Endothelial cell of umbilical vein (primary cell): ENCODE measurements around the gene GRM8. TPM values are rescaled to one million over a fixed set of nuclear protein-coding genes. Genes with fewer than 3 reads are reported as not detected.

Source experiments
- BruUV-seq: library from RNA; stranded (reverse); fragments of 400-500 nt; replicated peaks from 2 replicates; lab custom pipeline; 2021; lab: Mats Ljungman, UMichigan
- CTCF ChIA-PET: fragments of 300-600, 350-600 bp; sonication (Branson Sonifier 250); formaldehyde crosslinking; loops from one replicate; lab custom pipeline; 2021; ENCODE audit warnings: antibody characterized with exemption, inconsistent platforms; lab: Charles Lee
- POLR2A ChIA-PET: fragments of 300-600, 350-600 bp; sonication (Branson Sonifier 250); formaldehyde crosslinking; loops from one replicate; lab custom pipeline; 2021; ENCODE audit warnings: antibody characterized with exemption, inconsistent platforms; lab: Charles Lee
- DNase-seq: peaks from one replicate; pipeline ENCODE4 v3.0.0-alpha.2; 2011; ENCODE audit warnings: low read depth, low spot score
- FAIRE-seq: peaks from 2 replicates; lab custom pipeline; 2011; peaks lifted over from hg19 to GRCh38; lab: Jason Lieb, UNC
- H2AFZ ChIP-seq: 2 replicates; pipeline ENCODE4 v1.6.0; 2012; ENCODE audit warnings: low read depth, low read length, control low read depth, inconsistent platforms
- H3K27ac ChIP-seq: 2 replicates; pipeline ENCODE4 v1.5.1; 2011; ENCODE audit warnings: low read depth, mild to moderate bottlenecking, control low read depth, low read length, moderate library complexity; ENCODE audit not compliant: insufficient read depth
- H3K27me3 ChIP-seq, 2 experiments: 2 replicates each; pipeline versions ENCODE4 v1.6.0 to v1.6.1; 2011; ENCODE audit warnings: low read length in 2 of 2, mixed read lengths in 1 of 2; ENCODE audit not compliant: control insufficient read depth in 2 of 2, insufficient read depth in 2 of 2
- H3K36me3 ChIP-seq, 2 experiments: 2 replicates in 1 of 2; 3 replicates in 1 of 2; pipeline ENCODE4 v1.5.1; 2011; ENCODE audit warnings: low read length in 2 of 2, mild to moderate bottlenecking in 1 of 2, moderate library complexity in 1 of 2; ENCODE audit not compliant: control insufficient read depth in 2 of 2, insufficient read depth in 2 of 2; ENCODE audit errors: extremely low read depth in 1 of 2
- H3K4me1 ChIP-seq: 3 replicates; pipeline ENCODE4 v1.5.1; 2011; ENCODE audit warnings: mild to moderate bottlenecking, low read length; ENCODE audit not compliant: control insufficient read depth, insufficient read depth; ENCODE audit errors: extremely low read depth
- H3K4me2 ChIP-seq: 2 replicates; pipeline ENCODE4 v1.6.1; 2011; ENCODE audit warnings: low read length, control low read depth, mixed read lengths; ENCODE audit not compliant: insufficient read depth
- H3K4me3 ChIP-seq, 3 experiments: fragments of 200-600 bp in 1 of 3; sonication (generic), shearing (Covaris generic) in 1 of 3; replicated peaks in 1 of 3; 2 replicates each; pipeline ENCODE4 v1.5.1; 2011 to 2016; ENCODE audit warnings: control low read depth in 3 of 3, low read length in 3 of 3, mild to moderate bottlenecking in 2 of 3, inconsistent platforms in 1 of 3, low read depth in 1 of 3, moderate library complexity in 1 of 3; ENCODE audit not compliant: insufficient read depth in 1 of 3
- H3K79me2 ChIP-seq: 2 replicates; pipeline ENCODE4 v1.6.0; 2012; ENCODE audit warnings: low read length, inconsistent platforms; ENCODE audit not compliant: control insufficient read depth, insufficient read depth
- H3K9ac ChIP-seq: replicated peaks from 2 replicates; pipeline ENCODE3; 2011; ENCODE audit warnings: low read length, control low read depth; ENCODE audit not compliant: insufficient read depth; ENCODE audit errors: extremely low read depth
- H3K9me1 ChIP-seq: replicated peaks from 3 replicates; pipeline ENCODE4 v1.6.0; 2011; ENCODE audit warnings: mild to moderate bottlenecking, low read length; ENCODE audit not compliant: control insufficient read depth, insufficient read depth; ENCODE audit errors: extremely low read depth
- H3K9me3 ChIP-seq: replicated peaks from 2 replicates; pipeline ENCODE4 v1.5.1; 2012; ENCODE audit warnings: low read length, inconsistent platforms; ENCODE audit not compliant: control insufficient read depth, insufficient read depth
- H4K20me1 ChIP-seq: replicated peaks from 2 replicates; pipeline ENCODE3; 2011; ENCODE audit warnings: mild to moderate bottlenecking, low read length; ENCODE audit not compliant: control insufficient read depth, insufficient read depth; ENCODE audit errors: extremely low read depth
- EZH2 ChIP-seq: IDR thresholded peaks from 2 replicates; pipeline ENCODE4 v1.6.1; 2012; ENCODE audit warnings: borderline replicate concordance, low read depth, mild to moderate bottlenecking, moderate library complexity, low read length, inconsistent platforms; ENCODE audit not compliant: severe bottlenecking
- FOS ChIP-seq: IDR thresholded peaks from 2 replicates; pipeline ENCODE4 v1.6.1; 2011; ENCODE audit warnings: mild to moderate bottlenecking, low read length, moderate library complexity, borderline replicate concordance; ENCODE audit not compliant: insufficient read depth
- GATA2 ChIP-seq: IDR thresholded peaks from 2 replicates; pipeline ENCODE4 v1.7.0; 2011; ENCODE audit warnings: low read depth, mild to moderate bottlenecking, moderate library complexity, mixed read lengths, low read length; ENCODE audit not compliant: insufficient read length, insufficient read depth
- JUN ChIP-seq: IDR thresholded peaks from 2 replicates; pipeline ENCODE4 v1.6.1; 2011; ENCODE audit warnings: borderline replicate concordance, low read depth; ENCODE audit not compliant: insufficient read length, insufficient read depth
- MAX ChIP-seq: IDR thresholded peaks from 2 replicates; pipeline ENCODE4 v1.6.1; 2011; ENCODE audit not compliant: insufficient read depth, insufficient read length
- MYC ChIP-seq: IDR thresholded peaks from one replicate; pipeline ENCODE4 v1.6.1; 2011; ENCODE audit warnings: mild to moderate bottlenecking, low read depth, low read length
- POLR2A ChIP-seq: IDR thresholded peaks from 2 replicates; pipeline ENCODE4 v1.6.1; 2012; ENCODE audit warnings: low read depth, mild to moderate bottlenecking, control low read depth, low read length
- POLR2AphosphoS5 ChIP-seq: IDR thresholded peaks from 2 replicates; pipeline ENCODE4 v1.6.1; 2012; ENCODE audit warnings: low read depth, mild to moderate bottlenecking, control low read depth, low read length, moderate library complexity; ENCODE audit not compliant: insufficient read depth
- dilution Hi-C: fragments of 300-500 bp; cut with MboI; formaldehyde crosslinking; loops from one replicate; pipeline ENCODE4 v1.15.0; 2019; ENCODE audit warnings: low sequenced_read_pairs; ENCODE audit not compliant: extremely low pct_ligation_motif_present
- intact Hi-C: fragments of 100-400 bp; cut with micrococcal nuclease; formaldehyde crosslinking; loops from one replicate; pipeline ENCODE4 v1.10.0; 2022
- polyA plus RNA-seq, 4 experiments: library from polyadenylated mRNA; depleted of rRNA in 3 of 4; stranded (reverse) in 3 of 4; unstranded in 1 of 4; fragments of >200 nt; gene quantifications; 2 replicates each; pipeline versions ENCODE4 v1.2.1 to v1.2.3, GENCODE V29; 2011 to 2012; ENCODE audit warnings: missing spikeins in 1 of 4
- total RNA-seq: library from RNA; stranded (reverse); gene quantifications from 2 replicates; pipeline ENCODE4 v1.2.3, GENCODE V29; 2021
- TF ChIP-seq, protein P1 (sequence below), 2 donors: IDR thresholded peaks; 1 replicate in 1 of 2; 2 replicates in 1 of 2; pipeline ENCODE4 v1.5.1; 2011; ENCODE audit warnings: low read length in 2 of 2, mild to moderate bottlenecking in 2 of 2, moderate library complexity in 2 of 2, control low read depth in 1 of 2, inconsistent platforms in 1 of 2, low read depth in 1 of 2; ENCODE audit not compliant: insufficient read depth in 1 of 2; ENCODE audit errors: extremely low read depth in 1 of 2

Gene GRM8
- total and polyA plus RNA-seq, 2 donors (not counting 3 experiments of a cell fraction or from before 2014, with no cell fraction given) = not detected

- Histone ChIP-seq H4K20me1 (no peaks in the 10 kb centered on the region), H3K4me3 (no peak overlapping the region), H3K4me2 (no peak overlapping the region), H3K9ac (no peak overlapping the region), H3K79me2 (no peaks in the 10 kb centered on the region), H3K9me3 (no peaks in the 10 kb centered on the region), H3K4me1 (no peaks in the 10 kb centered on the region), H3K9me1 (no peaks in the 10 kb centered on the region), H3K36me3 (no peaks in the 10 kb centered on the region), H2AFZ (no peak overlapping the region), H3K27me3 (no peaks in the 10 kb centered on the region), H3K27ac (no peak overlapping the region)
- POLR2A ChIA-PET = no interaction called here
- BruUV-seq = no TSS peak
- intact Hi-C loops = no loop called here
- dilution Hi-C loops = no loop called here
- CTCF ChIA-PET = no interaction called here
- FAIRE-seq (no peak), DNase-seq (no peak)
- TF ChIP-seq POLR2AphosphoS5 (no peak), POLR2A (no peak), GATA2 (no peak), JUN (no peak), EZH2 (no peak), MYC (no peak), MAX (no peak), FOS (no peak)
- TF ChIP-seq, protein P1, sequence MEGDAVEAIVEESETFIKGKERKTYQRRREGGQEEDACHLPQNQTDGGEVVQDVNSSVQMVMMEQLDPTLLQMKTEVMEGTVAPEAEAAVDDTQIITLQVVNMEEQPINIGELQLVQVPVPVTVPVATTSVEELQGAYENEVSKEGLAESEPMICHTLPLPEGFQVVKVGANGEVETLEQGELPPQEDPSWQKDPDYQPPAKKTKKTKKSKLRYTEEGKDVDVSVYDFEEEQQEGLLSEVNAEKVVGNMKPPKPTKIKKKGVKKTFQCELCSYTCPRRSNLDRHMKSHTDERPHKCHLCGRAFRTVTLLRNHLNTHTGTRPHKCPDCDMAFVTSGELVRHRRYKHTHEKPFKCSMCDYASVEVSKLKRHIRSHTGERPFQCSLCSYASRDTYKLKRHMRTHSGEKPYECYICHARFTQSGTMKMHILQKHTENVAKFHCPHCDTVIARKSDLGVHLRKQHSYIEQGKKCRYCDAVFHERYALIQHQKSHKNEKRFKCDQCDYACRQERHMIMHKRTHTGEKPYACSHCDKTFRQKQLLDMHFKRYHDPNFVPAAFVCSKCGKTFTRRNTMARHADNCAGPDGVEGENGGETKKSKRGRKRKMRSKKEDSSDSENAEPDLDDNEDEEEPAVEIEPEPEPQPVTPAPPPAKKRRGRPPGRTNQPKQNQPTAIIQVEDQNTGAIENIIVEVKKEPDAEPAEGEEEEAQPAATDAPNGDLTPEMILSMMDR (IDR thresholded peaks at IDR 0.05; ENCODE audit: extremely low read depth in 1 of 2, insufficient read depth in 1 of 2, low read depth in 1 of 2, low read length in 2 of 2) = no peak
These were observed 757.7 kb downstream of the GRM8 start for GRCh38 chr7:126495001-126495400.
